Small intestine (tissue), 7 donors: Measurements from ENCODE around the gene KISS1. TPM values are rescaled to one million over a fixed set of nuclear protein-coding genes. Genes with fewer than 3 reads are reported as not detected.
A peak's percentile ranks its signal among the peaks of the same experiment; 100 is the strongest.

Source experiments
- DNase-seq, 2 donors: peaks; one replicate each; pipeline versions ENCODE4 v3.0.0 to v3.0.0-alpha.2; 2013
- FAIRE-seq: peaks from 2 replicates; lab custom pipeline; 2012; peaks lifted over from hg19 to GRCh38; lab: Jason Lieb, UNC
- H3K27ac ChIP-seq, 3 donors: one replicate each; pipeline ENCODE4 v1.5.1; 2013; ENCODE audit warnings: low read length in 2 of 3, mild to moderate bottlenecking in 2 of 3, control low read depth in 1 of 3, inconsistent platforms in 1 of 3, low read depth in 1 of 3, moderate library complexity in 1 of 3
- H3K27me3 ChIP-seq, 3 donors: one replicate each; pipeline ENCODE4 v1.6.1; 2013; ENCODE audit warnings: low read length in 3 of 3, inconsistent platforms in 1 of 3; ENCODE audit not compliant: control insufficient read depth in 3 of 3, insufficient read depth in 3 of 3
- H3K36me3 ChIP-seq, 3 donors: one replicate each; pipeline ENCODE4 v1.6.1; 2013; ENCODE audit warnings: low read length in 3 of 3, inconsistent platforms in 1 of 3, low read depth in 1 of 3, mild to moderate bottlenecking in 1 of 3, moderate library complexity in 1 of 3; ENCODE audit not compliant: control insufficient read depth in 3 of 3, insufficient read depth in 2 of 3
- H3K4me1 ChIP-seq, 3 donors: one replicate each; pipeline ENCODE4 v1.6.1; 2013; ENCODE audit warnings: low read length in 2 of 3, inconsistent platforms in 1 of 3, low read depth in 1 of 3, mild to moderate bottlenecking in 1 of 3, moderate library complexity in 1 of 3; ENCODE audit not compliant: control insufficient read depth in 3 of 3, insufficient read depth in 2 of 3
- H3K4me3 ChIP-seq, 3 donors: one replicate each; pipeline ENCODE4 v1.5.1; 2013; ENCODE audit warnings: low read length in 3 of 3, control low read depth in 1 of 3, inconsistent platforms in 1 of 3, low read depth in 1 of 3, mild to moderate bottlenecking in 1 of 3, moderate library complexity in 1 of 3
- H3K9me3 ChIP-seq, 2 donors: one replicate each; pipeline ENCODE4 v1.6.1; 2013; ENCODE audit warnings: low read depth in 1 of 2, low read length in 1 of 2; ENCODE audit not compliant: control insufficient read depth in 2 of 2, insufficient read depth in 1 of 2
- WGBS, 3 donors: extraction: QIAGEN DNeasy Blood & Tissue Kit; methylation state at CpG; one replicate each; pipeline ENCODE4 v1.1.7; 2013; 5-methylcytosine and 5-hydroxymethylcytosine counted together
- polyA plus RNA-seq, 4 donors: library from polyadenylated mRNA; stranded (reverse) in 3 of 4; unstranded in 1 of 4; fragments of 200-250 nt in 3 of 4; fragments of 120-200 nt in 1 of 4; gene quantifications; one replicate each; pipeline versions ENCODE4 v1.2.1 to v1.2.3, GENCODE V29; 2013
- donor health status: healthy with polysubstance abuse.
- donor health status: control.
- donor health status: control.
- donor health status: Bipolar disorder and iron deficiency.
- donor health status: healthy.

Gene KISS1
- polyA plus RNA-seq, 4 donors = 4.0 to 22.7 (median 11.5) TPM

- Histone ChIP-seq H3K4me3 (no peak overlapping the region), H3K4me1 (peaks cover 0 to 59% (median 0%) of the 10 kb centered on the region in 3 donors), H3K9me3 (no peaks in the 10 kb centered on the region), H3K27ac (no peak overlapping the region), H3K27me3 (peaks cover 0 to 5% (median 0%) of the 10 kb centered on the region in 3 donors), H3K36me3 (peaks cover 0 to 15% (median 0%) of the 10 kb centered on the region in 3 donors)
- FAIRE-seq = no peak
- WGBS, 3 donors = 83 to 90% (median 89%) methylated on average over 3 of the region's 3 CpGs
- DNase-seq = no peak
These were observed 3.5 kb downstream of the KISS1 start for GRCh38 chr1:204192589-204193352.

- no peak for FAIRE-seq
These were observed 4.2 kb downstream of the KISS1 start for GRCh38 chr1:204192046-204192445.

GRCh38 chr1:204191456-204191855 is 4.8 kb downstream of the KISS1 start:
- 27 to 66% (median 48%) methylated on average over 7 of the region's 7 CpGs for WGBS, 3 donors
- peak overlapping the region in 1 of 3 donors; percentile 84 for H3K27ac ChIP-seq
- H3K4me1 ChIP-seq = peaks cover 0 to 62% (median 0%) of the 10 kb centered on the region in 3 donors
- H3K4me3 ChIP-seq = no peak overlapping the region
- DNase-seq (peak in 1 of 2 donors; percentile 32), FAIRE-seq (no peak)
- H3K27me3 ChIP-seq = peaks cover 0 to 5% (median 0%) of the 10 kb centered on the region in 3 donors
- H3K36me3 ChIP-seq = peaks cover 0 to 2% (median 0%) of the 10 kb centered on the region in 3 donors
- no peaks in the 10 kb centered on the region for H3K9me3 ChIP-seq

More at GRCh38 chr1:204192046-204192445, 4.2 kb downstream of the KISS1 start:
- Histone ChIP-seq H3K27me3 (peaks cover 0 to 5% (median 0%) of the 10 kb centered on the region in 3 donors), H3K4me3 (no peak overlapping the region), H3K4me1 (peaks cover 0 to 62% (median 0%) of the 10 kb centered on the region in 3 donors), H3K27ac (no peak overlapping the region), H3K9me3 (no peaks in the 10 kb centered on the region), H3K36me3 (peaks cover 0 to 8% (median 0%) of the 10 kb centered on the region in 3 donors)
- no peak for DNase-seq
- WGBS, 3 donors = 90 to 94% (median 90%) methylated on average over 2 of the region's 2 CpGs

- WGBS, 3 donors = 4 to 10% (median 6%) methylated on average over 41 to 44 of the region's 44 CpGs
- Histone ChIP-seq H3K4me3 (peak overlapping the region in 2 of 3 donors; percentile 13 to 41), H3K36me3 (no peaks in the 10 kb centered on the region), H3K27ac (peak overlapping the region in 2 of 3 donors; percentile 20 to 84), H3K4me1 (peaks cover 0 to 64% (median 0%) of the 10 kb centered on the region in 3 donors), H3K27me3 (peaks cover 0 to 5% (median 0%) of the 10 kb centered on the region in 3 donors), H3K9me3 (no peaks in the 10 kb centered on the region)
- no peak for FAIRE-seq
- DNase-seq = peak; percentile 82 to 94
These were observed 5.8 kb downstream of the KISS1 start for GRCh38 chr1:204190212-204191211.

GRCh38 chr1:204188959-204189639 is 7.2 kb downstream of the KISS1 start:
- DNase-seq (no peak), FAIRE-seq (no peak)
- Histone ChIP-seq H3K36me3 (no peaks in the 10 kb centered on the region), H3K27ac (no peak overlapping the region), H3K4me3 (no peak overlapping the region), H3K27me3 (peaks cover 0 to 5% (median 0%) of the 10 kb centered on the region in 3 donors), H3K9me3 (no peaks in the 10 kb centered on the region), H3K4me1 (peaks cover 0 to 56% (median 0%) of the 10 kb centered on the region in 3 donors)
- WGBS, 3 donors = 76 to 86% (median 80%) methylated on average over 11 of the region's 11 CpGs

GRCh38 chr1:204186597-204186996 is 9.7 kb downstream of the KISS1 start:
- DNase-seq (peak; percentile 67 to 73), FAIRE-seq (no peak)
- H3K4me1 ChIP-seq = peaks cover 0 to 33% (median 0%) of the 10 kb centered on the region in 3 donors
- H3K9me3 ChIP-seq = no peaks in the 10 kb centered on the region
- H3K4me3 ChIP-seq = no peak overlapping the region
- H3K27ac ChIP-seq = peak overlapping the region in 1 of 3 donors; percentile 55
- peaks cover 0 to 5% (median 0%) of the 10 kb centered on the region in 3 donors for H3K27me3 ChIP-seq
- WGBS, 3 donors = 31 to 57% (median 53%) methylated on average over 10 of the region's 10 CpGs
- no peaks in the 10 kb centered on the region for H3K36me3 ChIP-seq

GRCh38 chr1:204181116-204181515 is 15.2 kb downstream of the KISS1 start:
- H3K4me1 ChIP-seq = peaks cover 0 to 19% (median 0%) of the 10 kb centered on the region in 3 donors
- no peaks in the 10 kb centered on the region for H3K9me3 ChIP-seq
- WGBS, 3 donors = 58 to 74% (median 68%) methylated on average over 1 of the region's 1 CpG
- FAIRE-seq (no peak), DNase-seq (no peak)
- H3K27ac ChIP-seq = no peak overlapping the region
- no peaks in the 10 kb centered on the region for H3K36me3 ChIP-seq
- no peak overlapping the region for H3K4me3 ChIP-seq
- H3K27me3 ChIP-seq = peaks cover 0 to 3% (median 1%) of the 10 kb centered on the region in 3 donors
